B cell (primary cell): ENCODE measurements around the gene COBL. TPM values are rescaled to one million over a fixed set of nuclear protein-coding genes. Genes with fewer than 3 reads are reported as not detected.

ENCODE experiments used
- ATAC-seq: fragments of 200-7000 bp; cut with Tn5 transposase; one replicate; pipeline ENCODE4 v1.10.0; 2021; ENCODE audit warnings: low read depth, mild to moderate bottlenecking, moderate number of reproducible peaks, moderate library complexity
- CTCF ChIA-PET: fragments of 350-600 bp; sonication (Branson Sonifier 250); formaldehyde crosslinking; loops from one replicate; lab custom pipeline; 2021; ENCODE audit warnings: antibody characterized with exemption, inconsistent platforms; lab: Charles Lee
- POLR2A ChIA-PET: fragments of 350-600 bp; sonication (Branson Sonifier 250); formaldehyde crosslinking; loops from one replicate; lab custom pipeline; 2021; ENCODE audit warnings: antibody characterized with exemption; lab: Charles Lee
- DNase-seq: peaks from one replicate; pipeline ENCODE4 v3.0.0; 2013
- H2AFZ ChIP-seq: 2 replicates; pipeline ENCODE4 v1.6.1; 2012; ENCODE audit warnings: mild to moderate bottlenecking, low read depth, low read length; ENCODE audit not compliant: insufficient read depth, poor library complexity, severe bottlenecking
- H3K27ac ChIP-seq, 2 donors: 1 replicate in 1 of 2; 2 replicates in 1 of 2; pipeline ENCODE4 v1.5.1; 2012 to 2013; ENCODE audit warnings: low read length in 2 of 2, mild to moderate bottlenecking in 2 of 2, moderate library complexity in 1 of 2
- H3K27me3 ChIP-seq, 4 experiments: fragments of 200-600 bp in 1 of 4; sonication (generic) in 1 of 4; replicated peaks in 1 of 4; 1 replicate in 2 of 4; 2 replicates in 2 of 4; pipeline versions ENCODE4 v1.6.1 to v1.7.0; 2013 to 2016; ENCODE audit warnings: low read length in 3 of 4, mild to moderate bottlenecking in 2 of 4, mixed read lengths in 1 of 4, moderate library complexity in 1 of 4; ENCODE audit not compliant: insufficient read depth in 4 of 4, control insufficient read depth in 3 of 4; ENCODE audit errors: control extremely low read depth in 1 of 4
- H3K36me3 ChIP-seq, 2 experiments: replicated peaks in 1 of 2; 1 replicate in 1 of 2; 2 replicates in 1 of 2; pipeline versions ENCODE4 v1.6.1 to v1.7.1; 2013; ENCODE audit warnings: low read length in 1 of 2; ENCODE audit not compliant: insufficient read depth in 2 of 2, control insufficient read depth in 1 of 2; ENCODE audit errors: control extremely low read depth in 1 of 2, extremely low read depth in 1 of 2
- H3K4me1 ChIP-seq, 2 donors: fragments of 200-600 bp in 1 of 2; sonication (generic) in 1 of 2; 1 replicate in 1 of 2; 2 replicates in 1 of 2; pipeline versions ENCODE4 v1.5.1 to v1.6.1; 2013 to 2017; ENCODE audit warnings: low read length in 2 of 2; ENCODE audit not compliant: control insufficient read depth in 2 of 2, insufficient read depth in 2 of 2
- H3K4me2 ChIP-seq: replicated peaks from 2 replicates; pipeline ENCODE3; 2012; ENCODE audit warnings: mild to moderate bottlenecking, low read depth, low read length; ENCODE audit not compliant: poor library complexity, severe bottlenecking
- H3K4me3 ChIP-seq, 5 experiments: fragments of 200-600 bp in 1 of 5; sonication (generic) in 1 of 5; 1 replicate in 3 of 5; 2 replicates in 2 of 5; pipeline versions ENCODE4 v1.5.1 to v1.7.0; 2011 to 2016; ENCODE audit warnings: low read length in 4 of 5, mild to moderate bottlenecking in 4 of 5, low read depth in 2 of 5, control low read depth in 1 of 5, moderate library complexity in 1 of 5; ENCODE audit not compliant: insufficient read depth in 1 of 5; ENCODE audit errors: control extremely low read depth in 1 of 5, extremely low read depth in 1 of 5
- H3K79me2 ChIP-seq: fragments of 200-600 bp; sonication (generic); one replicate; pipeline ENCODE4 v1.6.0; 2016; ENCODE audit warnings: low read length; ENCODE audit not compliant: control insufficient read depth, insufficient read depth
- H3K9ac ChIP-seq: fragments of 200-600 bp; sonication (generic); 2 replicates; pipeline ENCODE4 v1.6.1; 2017; ENCODE audit warnings: mild to moderate bottlenecking, low read length, moderate library complexity
- H3K9me3 ChIP-seq, 3 donors: one replicate each; pipeline versions ENCODE4 v1.6.1 to v1.7.1; 2013; ENCODE audit warnings: low read length in 2 of 3; ENCODE audit not compliant: control insufficient read depth in 2 of 3, insufficient read depth in 1 of 3; ENCODE audit errors: control extremely low read depth in 1 of 3
- H4K20me1 ChIP-seq: 2 replicates; pipeline ENCODE4 v1.6.0; 2012; ENCODE audit warnings: mild to moderate bottlenecking, low read length; ENCODE audit not compliant: insufficient read depth, control insufficient read depth, poor library complexity, severe bottlenecking
- H3K27ac Mint-ChIP-seq: one replicate; pipeline ENCODE4 v1.8.0; 2021; ENCODE audit warnings: mixed read lengths
- H3K27me3 Mint-ChIP-seq: one replicate; pipeline ENCODE4 v1.8.0; 2021; ENCODE audit warnings: mixed read lengths
- H3K4me1 Mint-ChIP-seq: one replicate; pipeline ENCODE4 v1.8.0; 2021; ENCODE audit warnings: mixed read lengths
- H3K4me3 Mint-ChIP-seq: one replicate; pipeline ENCODE4 v1.8.0; 2021; ENCODE audit warnings: mixed read lengths
- H3K9me3 Mint-ChIP-seq: one replicate; pipeline ENCODE4 v1.8.0; 2022; ENCODE audit warnings: mixed read lengths; ENCODE audit not compliant: insufficient read depth
- EZH2 ChIP-seq: IDR thresholded peaks from 2 replicates; pipeline ENCODE4 v1.6.1; 2012; ENCODE audit warnings: borderline replicate concordance, low read depth, mild to moderate bottlenecking, moderate library complexity, low read length; ENCODE audit not compliant: insufficient read depth, poor library complexity, severe bottlenecking
- WGBS: methylation state at CpG from one replicate; pipeline ENCODE4 v1.1.5; 2013; ENCODE audit warnings: missing lambda C conversion rate; ENCODE audit not compliant: insufficient coverage; 5-methylcytosine and 5-hydroxymethylcytosine counted together
- intact Hi-C: fragments of 100-400 bp; cut with micrococcal nuclease; formaldehyde crosslinking; loops from one replicate; pipeline ENCODE4 v1.10.0; 2022
- polyA plus RNA-seq: library from polyadenylated mRNA; depleted of rRNA; stranded (reverse); fragments of >200 nt; gene quantifications from 2 replicates; pipeline ENCODE4 v1.2.3, GENCODE V29; 2012
- total RNA-seq, 2 donors: library from RNA; stranded (reverse); fragments of 120-200 nt in 1 of 2; gene quantifications; 1 replicate in 1 of 2; 2 replicates in 1 of 2; pipeline versions ENCODE4 v1.2.3 to v1.2.4, GENCODE V29; 2013 to 2022
- TF ChIP-seq, protein P1 (sequence below): fragments of 200-600 bp; IDR thresholded peaks from one replicate; pipeline ENCODE4 v1.8.0; 2022; ENCODE audit warnings: antibody characterized with exemption, mild to moderate bottlenecking

Gene COBL
- total and polyA plus RNA-seq, 2 donors (not counting 1 experiment from before 2014, with no cell fraction given), result not detected

DNA sequence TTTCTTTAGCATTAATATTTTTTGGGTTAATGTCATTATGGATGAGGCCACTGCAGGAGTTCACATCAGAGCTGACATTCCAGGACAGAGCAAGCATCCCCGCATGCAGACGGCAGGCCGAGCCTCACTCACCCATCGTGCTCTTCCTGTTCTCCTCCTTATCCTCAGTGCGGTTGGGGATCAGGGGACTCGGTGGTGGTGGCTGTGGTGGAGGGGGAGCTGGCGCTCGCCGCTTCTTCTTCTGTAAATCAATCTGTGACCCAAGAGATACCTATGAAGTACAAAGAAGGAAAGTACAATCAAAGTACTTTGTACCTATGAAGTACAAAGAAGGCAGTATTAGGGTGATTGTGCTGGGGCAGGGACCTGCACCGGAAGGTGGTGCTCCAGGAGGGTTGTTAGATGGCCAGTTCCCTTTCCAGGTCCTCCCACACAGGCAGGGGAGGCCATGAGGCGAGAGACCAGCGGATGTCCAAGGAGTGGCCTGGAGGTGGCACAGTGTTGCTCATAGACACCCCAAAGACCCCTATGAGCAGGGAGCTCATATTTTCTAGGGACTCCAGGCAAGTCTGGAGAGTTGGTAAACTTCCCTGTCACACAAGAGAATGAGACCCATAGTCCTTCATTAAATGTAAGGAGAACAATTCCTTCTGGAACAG, 231.4 kb downstream of the COBL start:
- POLR2A ChIA-PET, result no interaction called here
- H3K27ac Mint-ChIP-seq, result no peak overlapping the region

DNA sequence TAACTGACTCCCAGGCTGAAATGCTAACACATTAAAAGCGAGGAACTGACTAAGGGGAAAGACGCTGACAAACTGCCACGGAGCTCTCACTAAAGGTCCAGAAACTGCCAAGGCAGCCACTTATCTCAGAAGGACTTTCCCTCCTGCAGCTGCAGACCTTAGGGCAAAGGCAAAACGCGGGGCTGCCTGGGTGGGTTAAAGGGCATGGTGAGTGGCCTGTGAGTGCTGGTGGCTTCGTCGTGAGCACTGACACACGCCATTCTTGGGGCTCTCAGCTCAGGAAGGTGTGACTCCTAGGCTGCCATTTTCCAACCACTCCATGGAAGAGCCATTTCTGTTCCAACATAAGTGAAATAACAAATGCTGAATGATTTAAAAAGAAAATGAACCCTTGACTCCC, 232.5 kb downstream of the COBL start:
- CTCF ChIA-PET, result no interaction called here
- H3K4me1 Mint-ChIP-seq, result no peaks in the 10 kb centered on the region
- H3K27me3 Mint-ChIP-seq, result no peaks in the 10 kb centered on the region
- H3K9me3 ChIP-seq, result no peaks in the 10 kb centered on the region
- TF ChIP-seq, protein P1, sequence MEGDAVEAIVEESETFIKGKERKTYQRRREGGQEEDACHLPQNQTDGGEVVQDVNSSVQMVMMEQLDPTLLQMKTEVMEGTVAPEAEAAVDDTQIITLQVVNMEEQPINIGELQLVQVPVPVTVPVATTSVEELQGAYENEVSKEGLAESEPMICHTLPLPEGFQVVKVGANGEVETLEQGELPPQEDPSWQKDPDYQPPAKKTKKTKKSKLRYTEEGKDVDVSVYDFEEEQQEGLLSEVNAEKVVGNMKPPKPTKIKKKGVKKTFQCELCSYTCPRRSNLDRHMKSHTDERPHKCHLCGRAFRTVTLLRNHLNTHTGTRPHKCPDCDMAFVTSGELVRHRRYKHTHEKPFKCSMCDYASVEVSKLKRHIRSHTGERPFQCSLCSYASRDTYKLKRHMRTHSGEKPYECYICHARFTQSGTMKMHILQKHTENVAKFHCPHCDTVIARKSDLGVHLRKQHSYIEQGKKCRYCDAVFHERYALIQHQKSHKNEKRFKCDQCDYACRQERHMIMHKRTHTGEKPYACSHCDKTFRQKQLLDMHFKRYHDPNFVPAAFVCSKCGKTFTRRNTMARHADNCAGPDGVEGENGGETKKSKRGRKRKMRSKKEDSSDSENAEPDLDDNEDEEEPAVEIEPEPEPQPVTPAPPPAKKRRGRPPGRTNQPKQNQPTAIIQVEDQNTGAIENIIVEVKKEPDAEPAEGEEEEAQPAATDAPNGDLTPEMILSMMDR, result no peak
- no peak for TF ChIP-seq EZH2
- H3K27me3 ChIP-seq, result no peaks in the 10 kb centered on the region
- H3K79me2 ChIP-seq, result no peaks in the 10 kb centered on the region
- no peak for DNase-seq
- H3K27ac Mint-ChIP-seq, result no peak overlapping the region
- no peaks in the 10 kb centered on the region for H4K20me1 ChIP-seq
- H2AFZ ChIP-seq, result no peak overlapping the region
- no peak overlapping the region for H3K4me3 Mint-ChIP-seq
- no peak overlapping the region for H3K9ac ChIP-seq
- H3K27ac ChIP-seq, result no peak overlapping the region
- H3K4me3 ChIP-seq, result no peak overlapping the region
- no peaks in the 10 kb centered on the region for H3K9me3 Mint-ChIP-seq
- POLR2A ChIA-PET, result no interaction called here
- no peaks in the 10 kb centered on the region for H3K36me3 ChIP-seq
- 92% methylated on average over 3 of the region's 8 CpGs for whole genome bisulfite sequencing
- intact Hi-C loops, result no loop called here
- no peak for ATAC-seq
- no peaks in the 10 kb centered on the region for H3K4me1 ChIP-seq
- H3K4me2 ChIP-seq, result no peak overlapping the region

More for the DNA sequence above, 231.4 kb downstream of the COBL start:
- ATAC-seq (no peak), DNase-seq (no peak)
- CTCF ChIA-PET, result no interaction called here
- H4K20me1 ChIP-seq, result no peaks in the 10 kb centered on the region
- H3K4me3 ChIP-seq, result no peak overlapping the region
- no peak overlapping the region for H2AFZ ChIP-seq
- Mint-ChIP-seq H3K27me3 (no peaks in the 10 kb centered on the region), H3K4me3 (no peak overlapping the region), H3K4me1 (no peaks in the 10 kb centered on the region), H3K9me3 (no peaks in the 10 kb centered on the region)
- no peaks in the 10 kb centered on the region for H3K36me3 ChIP-seq
- H3K27me3 ChIP-seq, result no peaks in the 10 kb centered on the region
- no peak overlapping the region for H3K27ac ChIP-seq
- no peak overlapping the region for H3K4me2 ChIP-seq
- no peak overlapping the region for H3K9ac ChIP-seq
- H3K9me3 ChIP-seq, result no peaks in the 10 kb centered on the region
- intact Hi-C loops, result no loop called here
- no peaks in the 10 kb centered on the region for H3K79me2 ChIP-seq
- H3K4me1 ChIP-seq, result no peaks in the 10 kb centered on the region
- TF ChIP-seq EZH2, result no peak
- TF ChIP-seq, protein P1, result no peak
- WGBS, result 90% methylated on average over 3 of the region's 12 CpGs
